Heart left ventricle (tissue), 16 donors: ENCODE data around the gene MAP3K10. TPM values are rescaled to one million over a fixed set of nuclear protein-coding genes. Genes with fewer than 3 reads are reported as not detected.
A peak's percentile ranks its signal among the peaks of the same experiment; 100 is the strongest.

Experiments
- ATAC-seq, 4 donors: fragments of 200-7000 bp; cut with Tn5 transposase; one replicate each; pipeline ENCODE4 v1.9.1; 2020 to 2022; ENCODE audit warnings: moderate library complexity in 4 of 4, mild to moderate bottlenecking in 3 of 4, moderate number of reproducible peaks in 1 of 4
- DNase-seq, 5 donors: peaks; one replicate each; pipeline ENCODE4 v3.0.0-alpha.2; 2020
- H3K27ac ChIP-seq, 12 donors: fragments of 200-600 bp; sonication (generic) in 4 of 12; one replicate each; pipeline versions ENCODE4 v1.5.0 to v1.8.0; 2016 to 2022; ENCODE audit warnings: mild to moderate bottlenecking in 2 of 12
- H3K27me3 ChIP-seq, 9 donors: fragments of 200-600 bp; sonication (generic) in 2 of 9; one replicate each; pipeline versions ENCODE4 v1.5.1 to v1.8.0; 2016 to 2022; ENCODE audit warnings: mild to moderate bottlenecking in 3 of 9
- H3K36me3 ChIP-seq, 9 donors: fragments of 200-600 bp; sonication (generic) in 2 of 9; one replicate each; pipeline versions ENCODE4 v1.5.0 to v1.8.0; 2018 to 2022; ENCODE audit warnings: mild to moderate bottlenecking in 2 of 9
- H3K4me1 ChIP-seq, 12 donors: fragments of 200-600 bp; sonication (generic) in 4 of 12; one replicate each; pipeline versions ENCODE4 v1.5.0 to v1.8.0; 2016 to 2022; ENCODE audit warnings: mild to moderate bottlenecking in 3 of 12
- H3K4me3 ChIP-seq, 12 donors: fragments of 200-600 bp; sonication (generic) in 4 of 12; one replicate each; pipeline versions ENCODE4 v1.5.0 to v1.8.0; 2017 to 2022; ENCODE audit warnings: mild to moderate bottlenecking in 9 of 12, moderate library complexity in 4 of 12
- H3K9me3 ChIP-seq, 12 donors: fragments of 200-600 bp; sonication (generic) in 4 of 12; one replicate each; pipeline versions ENCODE4 v1.5.0 to v1.8.0; 2016 to 2022; ENCODE audit warnings: mild to moderate bottlenecking in 1 of 12
- POLR2A ChIP-seq, 2 donors: fragments of 450-650 bp; IDR thresholded peaks; one replicate each; pipeline ENCODE4 v1.6.1; 2017; ENCODE audit warnings: antibody characterized with exemption in 2 of 2, mild to moderate bottlenecking in 2 of 2, moderate library complexity in 2 of 2
- WGBS, 4 donors: extraction: QIAGEN DNeasy Blood & Tissue Kit in 2 of 4; methylation state at CpG; one replicate each; pipeline versions ENCODE4 v1.1.5 to v1.1.7; 2013 to 2018; 5-methylcytosine and 5-hydroxymethylcytosine counted together
- intact Hi-C, 10 donors: fragments of 100-400 bp; cut with DNase I; formaldehyde crosslinking; loops; one replicate each; pipeline versions ENCODE4 v1.11.1 to v1.14.2; 2022
- polyA plus RNA-seq, 2 donors: library from polyadenylated mRNA; stranded (reverse); fragments of 200-250 nt; gene quantifications; one replicate each; pipeline ENCODE4 v1.2.3, GENCODE V29; 2013
- total RNA-seq, 9 donors: library from RNA; depleted of rRNA in 2 of 9; stranded (reverse); fragments of >200 nt in 2 of 9; fragmentation: NEBNext Ultra II Directional in 3 of 9; extraction: Animal tissue kit (Norgen Biotek cat#: 25700) in 3 of 9; gene quantifications; one replicate each; pipeline versions ENCODE4 v1.1.0 to v1.2.4, GENCODE V29; 2016 to 2023
- TF ChIP-seq, protein P1 (sequence below), 12 donors: fragments of 200-600 bp; sonication (generic) in 4 of 12; IDR thresholded peaks; one replicate each; pipeline versions ENCODE4 v1.5.0 to v1.8.0; 2018 to 2022; ENCODE audit warnings: antibody characterized with exemption in 12 of 12, mild to moderate bottlenecking in 5 of 12
- donor health status: ischemic (EF 13 %, LVEDD 7.1; RV severe dilation, severe dysfunction).
- donor health status: healthy with polysubstance abuse.
- donor health status: DM: no; HTN: yes; CAD: no.
- donor health status: DM: no; HTN: no; CAD: no.
- donor health status: ischemic (EF 25% LVEDD 6.9; RV normal size, moderate dysfunction).
- donor health status: ischemic (EF 25% LVEDD 5.7; RV mildly dilated, moderate dysfunction).
- donor health status: healthy.
- donor health status: DM: yes; HTN: yes; CAD: no.
- donor health status: ischemic (EF 35%, LVEDD 5.7; RV mildly dilated, moderate dysfunction).
- donor health status: nonischemic (EF 11% LVEDD 7.7; RV severe dilation, severe dysfunction).
- donor health status: DM: yes; HTN: yes; CAD: no.
- donor health status: PGD.
- donor health status: ischemic (EF 29% LVEDD 5.4; RV normal size, mild dysfunction).
- donor health status: nonischemic (EF 23%, LVEDD 6.1; RV moderate dilation, normal function).

MAP3K10 gene
- total and polyA plus RNA-seq, 11 donors = 13.7 to 32.8 (median 16.2) TPM

- DNase-seq (no peak), ATAC-seq (no peak)
- no peaks in the 10 kb centered on the region for H3K27me3 ChIP-seq
- TF ChIP-seq, protein P1, sequence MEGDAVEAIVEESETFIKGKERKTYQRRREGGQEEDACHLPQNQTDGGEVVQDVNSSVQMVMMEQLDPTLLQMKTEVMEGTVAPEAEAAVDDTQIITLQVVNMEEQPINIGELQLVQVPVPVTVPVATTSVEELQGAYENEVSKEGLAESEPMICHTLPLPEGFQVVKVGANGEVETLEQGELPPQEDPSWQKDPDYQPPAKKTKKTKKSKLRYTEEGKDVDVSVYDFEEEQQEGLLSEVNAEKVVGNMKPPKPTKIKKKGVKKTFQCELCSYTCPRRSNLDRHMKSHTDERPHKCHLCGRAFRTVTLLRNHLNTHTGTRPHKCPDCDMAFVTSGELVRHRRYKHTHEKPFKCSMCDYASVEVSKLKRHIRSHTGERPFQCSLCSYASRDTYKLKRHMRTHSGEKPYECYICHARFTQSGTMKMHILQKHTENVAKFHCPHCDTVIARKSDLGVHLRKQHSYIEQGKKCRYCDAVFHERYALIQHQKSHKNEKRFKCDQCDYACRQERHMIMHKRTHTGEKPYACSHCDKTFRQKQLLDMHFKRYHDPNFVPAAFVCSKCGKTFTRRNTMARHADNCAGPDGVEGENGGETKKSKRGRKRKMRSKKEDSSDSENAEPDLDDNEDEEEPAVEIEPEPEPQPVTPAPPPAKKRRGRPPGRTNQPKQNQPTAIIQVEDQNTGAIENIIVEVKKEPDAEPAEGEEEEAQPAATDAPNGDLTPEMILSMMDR (IDR thresholded peaks at IDR 0.05) = no peak
- TF ChIP-seq POLR2A (IDR thresholded peaks at IDR 0.05) = no peak
- H3K27ac ChIP-seq = no peak overlapping the region
- WGBS, 4 donors = 61 to 81% (median 79%) methylated on average over 4 of the region's 4 CpGs
- H3K4me1 ChIP-seq = peaks cover 0 to 3% (median 0%) of the 10 kb centered on the region in 12 donors
- intact Hi-C loops = no loop called here
- H3K9me3 ChIP-seq = no peaks in the 10 kb centered on the region
- H3K36me3 ChIP-seq = no peaks in the 10 kb centered on the region
- no peak overlapping the region for H3K4me3 ChIP-seq
Measured at GRCh38 chr19:40178756-40179155, 12.5 kb upstream of the MAP3K10 start.

DNA sequence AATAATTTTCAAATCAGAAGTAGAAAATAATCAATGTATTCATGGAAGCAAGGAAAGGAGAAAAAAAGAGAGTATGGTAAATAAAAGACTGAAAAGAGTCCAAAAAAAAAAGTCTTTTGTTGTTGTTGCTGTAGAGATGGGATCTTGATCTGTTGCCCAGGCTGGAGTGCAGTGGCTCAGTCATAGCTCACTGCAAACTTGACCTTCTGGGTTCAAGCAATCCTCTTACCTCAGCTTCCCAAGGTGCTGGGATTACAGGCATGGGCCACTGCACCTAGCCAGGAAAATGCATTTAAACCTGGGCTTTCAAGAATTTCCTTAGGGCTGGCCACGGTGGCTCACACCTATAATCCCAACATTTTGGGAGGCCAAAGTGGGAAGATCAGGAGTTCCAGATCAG lies 7.0 kb upstream of the MAP3K10 start:
- H3K27ac ChIP-seq = no peak overlapping the region
- DNase-seq = no peak
- H3K27me3 ChIP-seq = no peaks in the 10 kb centered on the region
- H3K4me1 ChIP-seq = no peaks in the 10 kb centered on the region
- intact Hi-C loops = no loop called here
- no peaks in the 10 kb centered on the region for H3K36me3 ChIP-seq
- H3K4me3 ChIP-seq = no peak overlapping the region
- TF ChIP-seq, protein P1 (IDR thresholded peaks at IDR 0.05) = no peak
- no peak for TF ChIP-seq POLR2A (IDR thresholded peaks at IDR 0.05)
- no peaks in the 10 kb centered on the region for H3K9me3 ChIP-seq
- 78 to 89% (median 86%) methylated on average over 1 of the region's 1 CpG for WGBS, 4 donors
- no peak for ATAC-seq

DNA sequence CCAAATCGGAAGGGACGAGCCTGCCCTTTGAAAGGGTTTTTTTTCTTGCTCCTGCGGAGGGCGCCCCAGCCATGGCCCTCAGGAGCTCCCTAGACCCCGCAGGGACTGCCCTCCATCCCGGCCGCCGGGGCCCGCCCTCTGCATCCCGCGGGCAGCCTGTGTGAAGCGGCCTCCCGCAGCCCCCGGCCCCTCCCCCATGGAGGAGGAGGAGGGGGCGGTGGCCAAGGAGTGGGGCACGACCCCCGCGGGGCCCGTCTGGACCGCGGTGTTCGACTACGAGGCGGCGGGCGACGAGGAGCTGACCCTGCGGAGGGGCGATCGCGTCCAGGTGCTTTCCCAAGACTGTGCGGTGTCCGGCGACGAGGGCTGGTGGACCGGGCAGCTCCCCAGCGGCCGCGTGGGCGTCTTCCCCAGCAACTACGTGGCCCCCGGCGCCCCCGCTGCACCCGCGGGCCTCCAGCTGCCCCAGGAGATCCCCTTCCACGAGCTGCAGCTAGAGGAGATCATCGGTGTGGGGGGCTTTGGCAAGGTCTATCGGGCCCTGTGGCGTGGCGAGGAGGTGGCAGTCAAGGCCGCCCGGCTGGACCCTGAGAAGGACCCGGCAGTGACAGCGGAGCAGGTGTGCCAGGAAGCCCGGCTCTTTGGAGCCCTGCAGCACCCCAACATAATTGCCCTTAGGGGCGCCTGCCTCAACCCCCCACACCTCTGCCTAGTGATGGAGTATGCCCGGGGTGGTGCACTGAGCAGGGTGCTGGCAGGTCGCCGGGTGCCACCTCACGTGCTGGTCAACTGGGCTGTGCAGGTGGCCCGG lies 815 bp downstream of the MAP3K10 start:
- peak overlapping the region in 9 of 12 donors; percentile 38 to 99 (median 95) for H3K27ac ChIP-seq
- H3K4me3 ChIP-seq = peak overlapping the region; percentile 77 to 100 (median 97)
- peak in 4 of 5 donors; percentile 17 to 54 (median 41) for DNase-seq
- peak in 2 of 4 donors; percentile 22 to 27 for ATAC-seq
- intact Hi-C loops = no loop called here
- no peaks in the 10 kb centered on the region for H3K9me3 ChIP-seq
- TF ChIP-seq, protein P1 (IDR thresholded peaks at IDR 0.05) = no peak
- TF ChIP-seq POLR2A (IDR thresholded peaks at IDR 0.05) = no peak
- peaks cover 0 to 26% (median 12%) of the 10 kb centered on the region in 12 donors for H3K4me1 ChIP-seq
- WGBS, 4 donors = 15 to 26% (median 17%) methylated on average over 34 to 62 of the region's 62 CpGs
- H3K27me3 ChIP-seq = no peaks in the 10 kb centered on the region
- no peaks in the 10 kb centered on the region for H3K36me3 ChIP-seq

GRCh38 chr19:40192758-40193586 lies 1.7 kb downstream of the MAP3K10 start:
- no peak overlapping the region for H3K27ac ChIP-seq
- no peaks in the 10 kb centered on the region for H3K9me3 ChIP-seq
- peak overlapping the region in 6 of 12 donors; percentile 77 to 100 (median 98) for H3K4me3 ChIP-seq
- H3K36me3 ChIP-seq = peaks cover 0 to 3% (median 0%) of the 10 kb centered on the region in 9 donors
- intact Hi-C loops = no loop called here
- whole genome bisulfite sequencing, 4 donors = 75 to 82% (median 78%) methylated on average over 5 of the region's 5 CpGs
- peaks cover 0 to 26% (median 12%) of the 10 kb centered on the region in 12 donors for H3K4me1 ChIP-seq
- no peaks in the 10 kb centered on the region for H3K27me3 ChIP-seq
- ATAC-seq (no peak), DNase-seq (no peak)
- TF ChIP-seq, protein P1 (IDR thresholded peaks at IDR 0.05) = no peak
- TF ChIP-seq POLR2A (IDR thresholded peaks at IDR 0.05) = no peak
